ENCODE measurements around the gene TBC1D16. TPM values are rescaled to one million over a fixed set of nuclear protein-coding genes. Genes with fewer than 3 reads are reported as not detected.
A peak's percentile ranks its signal among the peaks of the same experiment; 100 is the strongest.
"Not testable (repeated sequence)": the region's sequence is repeated elsewhere in the genome, so short reads cannot be mapped to it uniquely, and the experiment has no call there.

TBC1D16 gene
- total RNA-seq, 2 donors from 2014 or later, result 1.6 to 1.8 TPM

- ATAC-seq (replicated peaks), result no peak
- Mint-ChIP-seq H3K4me1 (no peaks in the 10 kb centered on the region), H3K9me3 (no peaks in the 10 kb centered on the region), H3K27me3 (no peaks in the 10 kb centered on the region), H3K4me3 (no peak overlapping the region), H3K36me3 (ENCODE audit: low read depth) (no peaks in the 10 kb centered on the region), H3K27ac (no peak overlapping the region)
These were observed 60.1 kb downstream of the TBC1D16 start for GRCh38 chr17:79975498-79976134.

- H3K27ac Mint-ChIP-seq, result no peak overlapping the region
- no peaks in the 10 kb centered on the region for H3K4me1 Mint-ChIP-seq
- no peak for ATAC-seq (replicated peaks)
- H3K9me3 Mint-ChIP-seq, result no peaks in the 10 kb centered on the region
- H3K27me3 Mint-ChIP-seq, result no peaks in the 10 kb centered on the region
- H3K36me3 Mint-ChIP-seq (ENCODE audit: low read depth), result no peaks in the 10 kb centered on the region
- H3K4me3 Mint-ChIP-seq, result no peak overlapping the region
These were observed 60.8 kb downstream of the TBC1D16 start for GRCh38 chr17:79974566-79975497.

DNA sequence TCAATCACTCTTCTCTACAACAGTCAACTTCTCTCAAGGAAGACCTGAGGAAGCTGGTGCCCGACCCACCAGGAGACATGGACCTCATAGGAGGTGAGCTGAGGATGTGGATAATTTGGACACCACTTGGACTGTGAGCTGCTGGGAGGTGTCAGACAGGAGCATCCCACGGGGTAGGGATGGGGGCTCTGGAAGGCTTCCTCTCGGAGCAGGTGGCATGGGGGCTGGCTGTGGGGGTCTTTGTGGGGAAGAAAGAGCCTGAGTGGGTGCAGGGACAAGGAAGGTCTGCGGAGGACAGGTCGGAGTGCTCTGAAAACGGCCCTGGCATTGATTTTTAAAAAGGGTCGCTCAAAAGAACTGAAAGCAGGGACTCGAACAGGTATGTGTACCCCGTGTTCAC lies 64.0 kb downstream of the TBC1D16 start:
- H3K4me1 Mint-ChIP-seq, result no peaks in the 10 kb centered on the region
- H3K27ac Mint-ChIP-seq, result no peak overlapping the region
- H3K9me3 Mint-ChIP-seq, result no peaks in the 10 kb centered on the region
- H3K4me3 Mint-ChIP-seq, result no peak overlapping the region
- ATAC-seq (replicated peaks), result no peak
- no peaks in the 10 kb centered on the region for H3K27me3 Mint-ChIP-seq
- H3K36me3 Mint-ChIP-seq (ENCODE audit: low read depth), result no peaks in the 10 kb centered on the region

DNA sequence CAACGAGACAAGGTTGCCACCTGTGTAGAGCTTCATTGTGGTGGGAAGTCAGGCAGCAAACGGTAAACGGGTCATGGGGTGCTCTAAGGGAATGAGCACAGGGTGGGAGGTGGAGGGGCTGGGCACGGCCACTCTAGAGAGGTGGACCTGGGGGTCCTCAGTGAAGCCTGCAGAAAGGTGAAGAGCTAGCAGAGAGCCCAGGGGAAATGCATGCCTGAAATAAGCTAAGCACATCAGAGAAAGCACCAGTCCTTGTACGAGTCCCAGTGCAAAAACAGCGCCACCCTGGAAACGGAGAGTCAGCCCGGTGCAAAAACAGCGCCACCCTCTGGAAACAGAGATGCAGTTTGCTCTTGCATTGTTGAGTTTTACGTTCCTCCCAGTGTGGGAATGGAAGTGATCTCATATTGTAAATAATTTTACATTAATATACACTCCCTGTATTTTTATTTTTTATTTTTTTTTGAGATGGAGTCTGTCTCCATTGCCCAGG lies 65.0 kb downstream of the TBC1D16 start:
- no peaks in the 10 kb centered on the region for H3K27me3 Mint-ChIP-seq
- ATAC-seq (replicated peaks), result peak; percentile 19
- no peaks in the 10 kb centered on the region for H3K36me3 Mint-ChIP-seq (ENCODE audit: low read depth)
- H3K27ac Mint-ChIP-seq, result no peak overlapping the region
- no peak overlapping the region for H3K4me3 Mint-ChIP-seq
- H3K4me1 Mint-ChIP-seq, result no peaks in the 10 kb centered on the region
- H3K9me3 Mint-ChIP-seq, result no peaks in the 10 kb centered on the region

DNA sequence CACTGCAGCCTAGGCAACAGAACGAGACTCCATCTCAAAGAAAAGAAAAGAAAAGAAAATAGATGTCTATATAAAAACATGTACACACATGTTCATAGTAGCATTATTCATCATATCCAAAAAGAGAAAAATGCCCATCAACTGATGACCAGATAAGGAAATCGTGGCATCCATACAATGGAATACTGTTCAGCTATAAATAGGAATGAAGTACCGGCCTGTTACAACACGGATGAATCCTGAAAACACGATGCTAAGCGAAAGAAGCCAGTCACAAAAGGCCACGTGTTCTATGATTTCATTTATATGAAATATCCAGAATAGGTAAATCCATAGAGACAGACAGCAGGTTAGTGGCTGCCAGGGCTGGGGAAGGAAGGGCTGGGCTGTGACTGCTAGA lies 65.8 kb downstream of the TBC1D16 start:
- Mint-ChIP-seq H3K4me1 (no peaks in the 10 kb centered on the region), H3K27ac (no peak overlapping the region), H3K36me3 (ENCODE audit: low read depth) (no peaks in the 10 kb centered on the region), H3K4me3 (no peak overlapping the region), H3K27me3 (no peaks in the 10 kb centered on the region), H3K9me3 (no peaks in the 10 kb centered on the region)
- no peak for ATAC-seq (replicated peaks)

GRCh38 chr17:79968116-79968515 lies 67.6 kb downstream of the TBC1D16 start:
- Mint-ChIP-seq H3K9me3 (no peaks in the 10 kb centered on the region), H3K4me1 (no peaks in the 10 kb centered on the region)
- no peak for ATAC-seq (replicated peaks)

DNA sequence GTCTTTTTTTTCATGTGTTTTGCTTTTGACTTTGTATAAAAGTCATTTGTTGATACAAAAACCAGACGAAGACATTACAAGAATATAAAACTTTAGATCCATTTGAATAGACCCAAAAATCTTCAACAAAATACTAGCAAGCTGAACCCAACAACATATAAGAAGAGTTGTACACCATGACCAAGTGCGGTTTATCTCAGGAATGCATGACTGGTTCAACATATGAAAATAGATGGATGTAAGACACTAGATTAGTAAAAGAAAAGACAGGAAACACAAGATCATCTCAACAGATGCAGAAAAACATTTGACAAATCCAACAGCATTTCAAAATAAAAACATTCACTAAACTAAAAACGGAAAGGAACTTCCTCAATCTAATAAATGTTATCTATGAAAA lies 69.0 kb downstream of the TBC1D16 start:
- H3K4me1 Mint-ChIP-seq, result no peaks in the 10 kb centered on the region

More at GRCh38 chr17:79968116-79968515, 67.6 kb downstream of the TBC1D16 start:
- peaks cover 6% of the 10 kb centered on the region for H3K27me3 Mint-ChIP-seq
- H3K27ac Mint-ChIP-seq, result no peak overlapping the region
- no peaks in the 10 kb centered on the region for H3K36me3 Mint-ChIP-seq (ENCODE audit: low read depth)
- no peak overlapping the region for H3K4me3 Mint-ChIP-seq

GRCh38 chr17:79965806-79966205 lies 69.9 kb downstream of the TBC1D16 start:
- H3K27ac Mint-ChIP-seq, result no peak overlapping the region
- H3K9me3 Mint-ChIP-seq, result no peaks in the 10 kb centered on the region
- ATAC-seq (replicated peaks), result no peak
- H3K36me3 Mint-ChIP-seq (ENCODE audit: low read depth), result no peaks in the 10 kb centered on the region
- H3K4me3 Mint-ChIP-seq, result no peak overlapping the region
- H3K27me3 Mint-ChIP-seq, result peaks cover 7% of the 10 kb centered on the region
- no peaks in the 10 kb centered on the region for H3K4me1 Mint-ChIP-seq

More for the DNA sequence above, 69.0 kb downstream of the TBC1D16 start:
- H3K27ac Mint-ChIP-seq, result no peak overlapping the region
- peaks cover 7% of the 10 kb centered on the region for H3K27me3 Mint-ChIP-seq
- no peaks in the 10 kb centered on the region for H3K36me3 Mint-ChIP-seq (ENCODE audit: low read depth)
- H3K4me3 Mint-ChIP-seq, result no peak overlapping the region
- ATAC-seq (replicated peaks), result no peak
- no peaks in the 10 kb centered on the region for H3K9me3 Mint-ChIP-seq

GRCh38 chr17:79962467-79962866 lies 73.2 kb downstream of the TBC1D16 start:
- not testable (repeated sequence) for H3K27ac Mint-ChIP-seq; H3K4me1 Mint-ChIP-seq; ATAC-seq (replicated peaks); H3K4me3 Mint-ChIP-seq; H3K9me3 Mint-ChIP-seq; H3K36me3 Mint-ChIP-seq (ENCODE audit: low read depth)
- H3K27me3 Mint-ChIP-seq, result peaks cover 11% of the 10 kb centered on the region

DNA sequence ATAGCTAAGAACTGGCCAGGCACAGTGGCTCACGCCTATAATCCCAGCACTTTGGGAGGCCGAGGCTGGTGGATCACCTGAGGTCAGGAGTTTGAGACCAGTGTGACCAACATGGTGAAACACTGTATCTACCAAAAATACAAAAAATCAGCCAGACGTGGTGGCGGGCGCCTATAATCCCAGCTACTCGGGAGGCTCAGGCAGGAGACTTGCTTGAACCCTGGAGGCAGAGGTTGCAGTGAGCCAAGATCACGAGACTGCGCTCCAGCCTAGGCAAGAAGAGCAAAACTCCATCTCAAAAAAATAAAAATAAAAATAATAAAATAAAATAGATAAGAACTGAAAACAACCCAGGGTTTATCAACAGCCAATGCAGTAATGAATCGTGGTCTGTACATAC lies 74.1 kb downstream of the TBC1D16 start:
- peaks cover 18% of the 10 kb centered on the region for H3K27me3 Mint-ChIP-seq
- ATAC-seq (replicated peaks); H3K4me1 Mint-ChIP-seq; H3K9me3 Mint-ChIP-seq; H3K36me3 Mint-ChIP-seq (ENCODE audit: low read depth); H3K4me3 Mint-ChIP-seq; H3K27ac Mint-ChIP-seq: not testable (repeated sequence)

- Mint-ChIP-seq H3K27ac (no peak overlapping the region), H3K9me3 (no peaks in the 10 kb centered on the region), H3K4me3 (no peak overlapping the region), H3K4me1 (no peaks in the 10 kb centered on the region), H3K36me3 (ENCODE audit: low read depth) (no peaks in the 10 kb centered on the region), H3K27me3 (peaks cover 18% of the 10 kb centered on the region)
- ATAC-seq (replicated peaks), result peak; percentile 52
These were observed 74.7 kb downstream of the TBC1D16 start for GRCh38 chr17:79960788-79961522.

- no peaks in the 10 kb centered on the region for H3K36me3 Mint-ChIP-seq (ENCODE audit: low read depth)
- ATAC-seq (replicated peaks), result no peak
These were observed 76.6 kb downstream of the TBC1D16 start for GRCh38 chr17:79959042-79959441.

GRCh38 chr17:79956853-79957252 lies 78.8 kb downstream of the TBC1D16 start:
- H3K27me3 Mint-ChIP-seq, result peaks cover 11% of the 10 kb centered on the region

More at GRCh38 chr17:79959042-79959441, 76.6 kb downstream of the TBC1D16 start:
- Mint-ChIP-seq H3K27me3 (peaks cover 18% of the 10 kb centered on the region), H3K4me3 (no peak overlapping the region), H3K4me1 (no peaks in the 10 kb centered on the region), H3K9me3 (no peaks in the 10 kb centered on the region), H3K27ac (no peak overlapping the region)

DNA sequence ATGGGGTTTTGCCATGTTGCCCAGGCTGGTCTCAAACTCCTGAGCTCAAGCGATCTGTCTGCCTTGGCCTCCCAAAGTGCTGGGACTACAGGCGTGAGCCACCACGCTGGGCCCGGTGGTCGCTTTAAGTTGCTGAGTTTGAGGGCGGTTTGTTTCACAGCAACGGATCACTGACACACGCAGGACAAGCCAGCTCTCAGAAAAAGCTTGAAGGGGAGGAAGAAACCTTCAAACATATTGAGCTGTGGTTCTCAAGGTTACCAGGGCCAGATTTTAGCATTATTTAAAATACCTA lies 79.3 kb downstream of the TBC1D16 start:
- peaks cover 11% of the 10 kb centered on the region for H3K27me3 Mint-ChIP-seq
- not testable (repeated sequence) for H3K4me3 Mint-ChIP-seq; H3K4me1 Mint-ChIP-seq; H3K27ac Mint-ChIP-seq; H3K36me3 Mint-ChIP-seq (ENCODE audit: low read depth); ATAC-seq (replicated peaks); H3K9me3 Mint-ChIP-seq

More at GRCh38 chr17:79956853-79957252, 78.8 kb downstream of the TBC1D16 start:
- no peak for ATAC-seq (replicated peaks)
- H3K27ac Mint-ChIP-seq, result peak overlapping the region; percentile 56
- H3K9me3 Mint-ChIP-seq, result no peaks in the 10 kb centered on the region
- H3K4me1 Mint-ChIP-seq, result no peaks in the 10 kb centered on the region
- H3K4me3 Mint-ChIP-seq, result no peak overlapping the region
- no peaks in the 10 kb centered on the region for H3K36me3 Mint-ChIP-seq (ENCODE audit: low read depth)

All from activated T-helper 17 cell treated with anti-CD3 and anti-CD28 coated beads, Interleukin-2, amount 50 U/mL, for 72 hours (primary cell).